NCI-H2196 (cell line): ENCODE results near the gene BAZ2B.
"Not testable (repeated sequence)": the region's sequence is repeated elsewhere in the genome, so short reads cannot be mapped to it uniquely, and the experiment has no call there.

ENCODE experiments used
- DNase-seq: peaks from one replicate; lab custom pipeline; 2025; ENCODE audit not compliant: unreplicated experiment; lab: John Stamatoyannopoulos, UW

Gene BAZ2B

DNA sequence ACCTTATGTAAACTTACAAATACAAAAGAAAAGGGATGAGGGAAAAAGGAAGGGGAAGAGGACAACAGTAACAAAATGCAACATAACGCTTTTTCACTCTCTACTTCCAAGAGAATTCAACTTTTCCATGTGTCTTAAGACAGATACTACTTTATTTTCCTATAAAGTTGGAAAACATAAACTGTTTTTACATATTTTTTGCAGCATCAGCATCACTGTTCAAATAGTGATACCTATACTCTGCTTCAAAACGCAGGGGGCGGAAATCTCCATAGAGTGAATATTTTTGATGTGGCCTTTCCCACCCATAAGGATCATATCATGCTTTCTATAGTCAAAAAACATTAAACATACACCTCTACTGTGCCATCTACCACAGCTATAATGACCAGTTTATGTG, 77.5 kb downstream of the BAZ2B start:
- no peak for DNase-seq

DNA sequence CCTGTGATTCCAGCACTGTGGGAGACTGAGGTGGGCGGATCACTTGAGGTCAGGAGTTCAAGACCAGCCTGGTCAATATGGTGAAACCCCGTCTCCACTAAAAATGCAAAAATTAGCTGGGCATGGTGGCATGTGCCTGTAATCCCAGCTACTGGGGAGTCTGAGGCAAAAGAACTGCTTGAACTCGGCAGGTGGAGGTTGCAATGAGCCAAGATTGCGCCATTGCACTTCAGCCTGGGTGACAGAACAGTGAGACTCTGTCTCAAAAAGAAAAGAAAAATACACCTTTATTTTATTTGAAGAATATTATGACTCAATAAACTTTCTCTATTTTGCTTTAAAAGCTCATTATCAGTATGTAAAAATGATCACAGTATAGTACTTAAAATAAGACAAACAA, 81.1 kb downstream of the BAZ2B start:
- not testable (repeated sequence) for DNase-seq

DNA sequence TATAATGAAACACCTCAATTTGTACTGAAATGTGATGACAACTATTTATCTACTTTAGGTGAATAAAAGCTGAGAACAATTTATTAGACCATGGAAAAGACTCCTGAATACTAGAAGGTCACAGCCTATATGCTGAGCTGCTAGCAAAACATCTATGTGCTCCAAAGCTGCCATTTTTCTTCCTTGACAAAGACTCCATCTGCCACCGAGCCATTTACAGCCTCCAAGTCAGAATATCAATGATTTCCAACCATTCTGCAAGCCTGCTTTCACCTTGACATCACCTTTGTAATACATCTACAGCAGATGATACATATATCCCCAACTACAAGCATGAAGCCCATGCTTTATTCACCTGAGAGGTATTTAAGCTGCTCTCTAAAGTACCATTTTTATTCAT, 84.9 kb downstream of the BAZ2B start:
- no peak for DNase-seq

DNA sequence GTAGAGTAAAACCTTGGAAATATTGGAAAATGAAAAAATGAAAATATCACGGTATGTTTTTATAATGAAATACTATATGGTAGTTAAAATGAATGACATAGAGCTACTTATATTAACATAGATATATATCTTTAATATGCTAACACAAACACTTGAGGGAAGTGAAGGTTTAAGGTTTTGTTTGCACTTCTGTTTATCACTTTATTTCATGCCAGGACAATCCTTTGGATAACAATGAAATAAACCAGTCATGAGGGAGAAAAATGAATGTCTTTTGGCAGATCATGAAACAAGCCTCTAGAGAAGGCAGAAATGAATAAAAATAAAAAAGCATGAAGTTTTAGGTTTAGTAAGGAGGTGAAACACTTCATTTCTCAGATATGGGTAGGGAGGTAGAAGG, 89.9 kb downstream of the BAZ2B start:
- DNase-seq: no peak

DNA sequence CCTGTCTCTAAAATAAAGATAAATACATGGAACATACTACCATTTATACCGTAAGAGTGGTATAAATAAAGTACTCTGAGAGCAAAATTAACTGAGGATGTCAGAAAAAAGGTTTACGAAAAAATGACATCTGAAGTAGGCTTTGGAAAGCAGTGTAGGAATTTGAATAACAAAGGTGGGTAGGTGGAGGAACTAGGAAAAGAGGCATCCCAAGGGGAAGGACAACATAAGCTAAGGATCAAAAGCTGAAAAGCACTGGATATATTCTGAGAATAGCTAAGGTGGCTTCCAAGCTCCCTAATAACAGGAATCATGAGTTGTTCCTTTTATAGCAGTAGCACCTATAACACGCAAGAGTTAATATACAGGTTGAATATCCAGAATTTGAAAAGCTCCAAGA, 91.3 kb downstream of the BAZ2B start:
- DNase-seq: no peak

DNA sequence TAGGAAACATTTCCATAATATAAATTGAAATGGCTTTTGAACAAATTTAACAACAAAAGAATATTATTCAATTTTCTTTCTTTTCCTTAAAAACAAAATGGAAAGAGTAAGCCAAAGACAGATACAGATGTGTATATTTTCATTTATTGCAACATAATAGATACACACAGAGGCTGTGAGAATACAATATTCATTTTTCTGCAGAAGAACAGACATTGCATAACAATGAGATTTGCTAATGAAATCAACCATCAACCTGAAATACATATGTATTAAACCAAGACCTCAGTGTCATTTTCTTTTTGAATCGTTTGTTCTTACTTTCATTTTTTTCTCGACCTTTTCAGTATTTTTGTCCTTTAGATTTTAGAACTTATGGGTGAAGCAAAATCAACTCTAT, 95.1 kb downstream of the BAZ2B start:
- DNase-seq: no peak

DNA sequence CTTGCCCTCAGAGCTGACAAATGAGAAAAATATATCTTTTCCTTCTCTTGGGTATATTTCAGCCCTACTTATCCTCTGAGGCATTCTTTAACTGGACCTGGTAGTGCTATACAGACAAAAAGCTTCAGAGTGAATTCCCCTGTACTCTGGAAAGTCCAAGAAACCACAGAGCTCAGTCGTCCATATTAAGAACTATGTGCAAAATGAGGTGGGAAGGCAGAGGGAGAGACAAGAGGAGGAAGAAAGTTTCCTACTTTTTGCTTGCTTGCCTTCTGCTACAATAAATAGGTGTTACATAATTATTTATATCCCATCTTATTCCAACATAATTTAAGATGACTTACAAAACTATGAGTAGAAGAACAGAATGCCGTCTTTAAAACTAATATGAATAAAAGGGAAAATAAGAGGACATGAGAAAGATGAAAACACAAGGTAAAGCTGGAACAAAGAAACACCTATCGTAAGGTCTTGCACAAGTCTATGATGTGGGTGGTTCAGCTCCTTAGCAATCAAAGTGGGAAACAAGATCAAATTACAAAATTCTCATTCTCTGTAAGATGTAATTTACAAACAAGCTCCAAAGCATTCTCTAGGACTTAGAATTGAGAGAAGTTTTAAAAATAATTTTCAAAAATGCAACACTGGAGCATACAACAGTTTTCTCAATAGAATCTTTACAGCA, 97.9 kb downstream of the BAZ2B start:
- DNase-seq: no peak

DNA sequence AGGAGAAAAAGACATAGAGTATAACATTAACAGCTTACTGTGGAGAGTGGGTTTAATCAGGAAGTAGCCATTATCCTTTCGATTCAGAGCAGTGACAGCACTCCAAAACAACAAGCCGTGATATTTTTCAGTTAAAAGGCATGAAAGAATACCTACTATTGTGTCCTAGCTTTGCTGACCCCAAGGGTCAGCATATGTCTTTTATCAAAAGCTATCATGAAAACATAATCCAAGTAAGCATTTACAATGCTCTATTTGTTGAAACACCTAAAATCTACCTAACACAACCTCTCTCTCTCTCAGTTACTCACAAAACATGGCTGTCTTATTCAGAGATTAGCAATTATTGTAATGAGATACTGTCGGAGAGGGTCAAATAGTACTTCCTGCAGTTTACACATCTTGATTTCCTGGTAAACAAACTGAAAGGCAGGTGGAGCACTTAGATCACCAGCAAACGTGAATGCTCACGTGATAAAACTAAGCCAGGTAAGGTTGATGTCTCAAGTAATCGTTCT, 100.0 kb downstream of the BAZ2B start:
- DNase-seq: peak; percentile 85

DNA sequence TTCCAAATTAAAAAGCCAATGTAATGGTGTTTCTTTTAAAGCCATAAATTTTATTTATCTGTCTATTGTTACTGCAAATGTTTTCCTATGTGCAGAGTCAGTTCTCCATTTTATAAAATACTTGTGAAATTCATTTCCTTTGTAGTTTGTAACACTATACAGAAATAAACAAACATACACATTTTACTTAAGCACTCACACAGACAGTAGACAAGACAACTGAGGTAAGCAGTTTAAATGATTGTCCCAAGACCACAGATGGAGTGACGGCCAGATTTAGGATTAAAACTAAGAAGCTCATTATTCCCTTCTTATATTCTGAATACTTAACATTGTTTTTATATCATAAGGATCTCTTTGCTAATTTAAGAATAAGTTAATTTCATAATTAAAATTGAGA, 100.9 kb downstream of the BAZ2B start:
- no peak for DNase-seq

DNA sequence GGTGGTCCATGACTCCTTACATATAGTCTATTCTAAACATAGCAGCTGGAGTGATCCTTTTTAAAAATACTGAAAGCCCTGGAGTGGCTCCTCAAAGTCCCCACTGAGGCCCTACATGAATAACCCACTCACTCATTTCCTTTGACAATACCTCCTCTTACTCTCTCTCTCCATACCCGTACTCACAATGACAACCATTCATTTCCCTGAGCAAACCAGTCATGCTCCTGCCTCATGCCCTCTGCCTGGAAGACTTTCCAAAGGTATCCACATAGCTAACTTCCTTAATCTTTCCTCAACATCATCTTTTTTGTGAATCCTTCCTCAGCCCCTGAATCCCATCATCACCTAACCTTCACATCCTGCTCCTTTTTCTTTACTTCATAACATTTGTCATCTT, 102.6 kb downstream of the BAZ2B start:
- DNase-seq: no peak

DNA sequence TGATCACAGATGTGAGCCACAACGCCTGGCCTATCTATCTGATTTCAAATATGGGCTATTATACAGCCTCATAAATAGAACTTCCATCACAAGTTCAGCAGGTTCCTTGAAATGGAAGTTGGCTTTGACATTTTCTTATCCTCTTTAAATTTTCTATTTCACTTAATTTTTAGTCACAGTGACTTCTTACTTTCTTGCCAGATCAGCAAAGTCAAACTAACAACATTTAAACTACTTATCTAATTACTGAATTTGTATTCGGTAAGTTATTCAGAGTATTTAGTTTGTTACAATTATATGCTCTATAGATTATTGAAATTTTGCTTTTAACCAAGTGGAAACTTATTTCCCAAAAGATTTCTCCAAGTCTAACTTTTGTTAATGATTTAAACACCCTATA, 108.2 kb downstream of the BAZ2B start:
- DNase-seq: no peak

DNA sequence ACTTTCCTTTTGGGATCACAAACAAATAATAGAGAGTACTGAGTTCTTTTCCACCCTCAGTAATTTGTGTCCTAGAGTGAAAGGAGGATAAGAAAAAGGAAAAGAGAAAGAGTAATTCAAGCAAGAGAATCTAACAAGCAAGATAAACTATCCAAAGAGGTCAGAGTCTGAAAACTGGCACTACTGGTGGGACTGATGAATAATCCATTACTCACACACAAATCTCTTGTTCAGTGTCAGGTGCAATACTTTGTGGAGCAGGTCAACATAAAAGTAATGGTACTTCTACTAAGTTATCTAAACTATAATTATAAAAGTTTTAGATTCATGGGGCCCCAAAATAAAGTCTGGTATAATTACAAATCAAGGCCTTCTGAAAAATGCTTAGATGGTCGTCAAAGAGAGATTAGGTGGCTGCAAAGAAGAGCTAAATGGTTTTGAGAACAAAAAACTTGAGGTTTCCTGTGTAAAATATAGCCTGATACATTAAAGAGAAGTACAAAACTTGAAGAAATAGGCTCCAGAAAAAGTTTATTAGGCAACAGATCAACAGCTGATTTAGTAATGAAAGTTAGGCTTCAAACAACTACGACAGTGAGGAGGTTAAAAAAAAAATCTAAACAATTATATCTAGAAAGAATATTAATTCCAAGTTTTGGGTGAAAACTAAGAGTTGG, 109.4 kb downstream of the BAZ2B start:
- DNase-seq: no peak

DNA sequence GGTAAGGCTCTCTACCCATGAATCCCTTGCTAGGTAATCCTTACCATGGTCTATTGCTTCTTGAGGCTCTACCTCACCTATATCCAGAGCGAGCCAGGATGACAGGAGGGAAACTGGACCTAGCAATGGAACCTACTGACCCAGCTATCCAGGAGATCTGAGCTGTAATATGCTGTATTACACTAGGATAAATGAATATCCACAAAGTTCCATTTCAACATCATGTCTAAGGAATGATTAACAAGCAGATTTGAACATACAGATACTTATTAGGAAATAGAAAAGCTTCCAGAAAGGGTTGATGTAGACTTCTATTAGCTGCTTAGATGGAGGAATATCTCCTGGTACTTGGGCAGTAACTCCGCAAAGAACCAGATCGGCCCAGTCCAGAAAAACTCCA, 110.1 kb downstream of the BAZ2B start:
- no peak for DNase-seq

DNA sequence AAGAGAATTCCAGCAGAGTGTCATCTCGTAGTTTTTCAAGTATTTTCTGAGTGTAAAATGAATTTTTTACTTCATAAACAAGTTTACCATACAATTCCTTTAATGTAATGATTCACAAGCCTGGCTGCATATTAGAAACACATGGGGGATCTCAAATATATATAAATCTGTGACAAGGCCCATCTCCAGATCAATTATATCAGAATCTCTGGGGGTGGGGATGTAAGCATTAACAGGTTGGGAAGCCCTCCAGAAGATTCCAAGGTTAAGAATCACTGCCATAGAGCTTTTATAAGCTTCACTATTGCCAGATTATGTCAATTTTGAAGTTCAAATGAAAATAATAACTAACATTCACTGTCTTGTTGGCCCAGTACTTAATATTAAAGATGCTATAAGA, 111.2 kb downstream of the BAZ2B start:
- DNase-seq: no peak

DNA sequence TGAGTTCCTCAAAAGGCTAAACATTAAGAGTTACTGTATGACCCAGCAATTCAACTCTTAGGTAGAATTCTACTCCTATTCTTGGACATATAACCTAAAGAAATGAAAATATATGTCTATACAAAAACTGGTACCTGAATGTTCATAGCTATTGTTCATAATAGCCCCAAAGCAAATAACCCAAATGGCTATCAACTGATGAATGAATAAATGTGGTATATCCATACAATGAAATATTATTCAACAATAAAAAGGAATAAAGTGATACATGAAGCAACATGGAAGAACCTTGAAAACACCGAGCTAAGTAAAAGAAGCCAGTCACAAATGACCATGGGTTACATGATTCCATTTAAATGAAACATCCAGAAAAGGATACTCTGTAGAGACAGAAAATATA, 114.6 kb downstream of the BAZ2B start:
- DNase-seq: no peak

DNA sequence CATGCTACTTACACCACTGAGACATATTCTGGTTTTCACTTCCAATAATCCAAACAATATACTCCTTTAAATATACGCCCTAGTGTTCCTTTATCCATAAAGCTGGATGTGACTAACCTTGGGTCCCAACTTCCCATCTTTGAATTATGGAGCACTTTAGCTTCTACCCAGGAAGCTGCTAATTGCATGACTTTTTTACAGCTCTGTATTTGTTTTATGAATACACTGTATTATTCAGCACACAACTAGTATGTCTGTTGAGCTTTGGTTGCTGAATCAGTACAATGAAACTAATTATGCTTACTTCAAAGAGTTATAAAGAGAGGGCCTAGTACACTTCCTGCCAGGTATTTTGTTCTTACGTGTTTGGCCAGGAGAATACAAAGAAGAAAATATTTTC, 118.5 kb downstream of the BAZ2B start:
- DNase-seq: no peak

DNA sequence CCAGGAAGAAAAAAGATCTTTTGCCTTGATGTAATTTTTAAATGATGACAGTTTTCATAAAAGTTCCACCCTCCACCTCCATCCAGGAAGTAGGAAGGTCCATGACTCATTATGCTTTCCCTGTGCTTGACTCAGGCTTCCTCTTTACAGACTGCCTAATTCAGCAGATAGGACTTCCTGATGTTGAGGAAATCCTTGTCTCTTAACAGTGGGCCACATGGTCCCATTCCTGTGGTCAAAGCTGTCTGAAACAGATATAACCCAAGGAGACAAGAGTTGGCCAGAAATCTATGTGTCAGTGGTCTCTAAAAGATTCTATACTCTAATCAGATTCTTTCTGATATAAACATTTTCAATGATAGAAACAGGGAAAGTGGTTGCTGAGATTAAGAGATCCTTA, 119.1 kb downstream of the BAZ2B start:
- DNase-seq: no peak

DNA sequence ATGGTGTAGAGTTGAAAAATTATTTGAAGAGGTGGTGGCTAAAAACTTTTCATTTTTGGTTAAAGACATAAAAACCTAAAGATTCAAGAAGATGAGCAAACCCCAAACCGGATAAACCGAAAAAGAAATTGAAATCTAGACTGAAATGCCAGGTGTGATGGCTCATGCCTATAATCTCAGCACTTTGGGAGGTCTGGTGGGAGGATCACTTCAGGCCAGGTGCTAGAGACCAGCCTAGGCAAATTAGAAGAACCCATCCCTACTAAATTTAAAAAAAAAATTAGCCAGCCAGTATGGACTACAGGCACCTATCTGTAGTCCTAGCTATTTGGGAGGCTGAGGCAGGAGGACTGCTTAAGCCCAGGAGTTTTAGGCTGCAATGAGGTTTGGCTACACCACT, 126.9 kb downstream of the BAZ2B start:
- DNase-seq: no peak

DNA sequence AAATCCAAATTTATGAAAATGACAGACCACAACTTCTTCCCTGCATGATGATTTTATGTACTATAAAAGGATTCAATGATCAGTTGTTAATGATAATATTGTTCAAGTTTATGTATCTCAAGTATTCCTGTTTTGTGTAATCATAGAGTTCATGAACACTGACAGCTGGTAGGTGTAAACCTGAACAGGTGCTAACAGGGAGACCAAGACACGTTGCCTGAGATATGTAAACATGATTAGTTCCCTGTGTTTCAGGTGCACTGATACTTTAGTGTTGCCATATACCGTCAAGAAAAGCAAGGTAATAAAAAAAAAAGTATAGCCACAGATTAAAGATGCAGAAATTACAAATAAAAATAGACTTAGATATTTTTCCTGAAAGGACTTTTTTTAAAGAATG, 131.8 kb downstream of the BAZ2B start:
- DNase-seq: peak; percentile 28

DNA sequence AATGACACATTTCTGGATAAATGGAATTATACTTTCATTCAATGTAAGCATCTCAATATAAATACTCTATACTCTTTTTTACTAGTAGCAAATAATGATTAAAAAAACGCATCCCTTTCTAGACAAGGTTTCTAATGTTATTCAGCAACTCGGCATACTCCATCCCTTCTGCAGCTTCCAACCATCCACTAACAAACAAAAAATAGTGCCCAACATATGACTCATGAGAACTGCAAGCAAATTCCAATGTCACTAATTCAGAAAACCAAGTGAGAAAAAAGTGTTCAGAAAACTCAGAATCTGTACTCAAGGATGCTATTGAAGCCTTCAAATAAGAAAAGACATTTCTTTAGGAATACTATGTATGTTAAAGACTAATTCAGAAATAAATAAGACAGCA, 140.0 kb downstream of the BAZ2B start:
- no peak for DNase-seq

DNA sequence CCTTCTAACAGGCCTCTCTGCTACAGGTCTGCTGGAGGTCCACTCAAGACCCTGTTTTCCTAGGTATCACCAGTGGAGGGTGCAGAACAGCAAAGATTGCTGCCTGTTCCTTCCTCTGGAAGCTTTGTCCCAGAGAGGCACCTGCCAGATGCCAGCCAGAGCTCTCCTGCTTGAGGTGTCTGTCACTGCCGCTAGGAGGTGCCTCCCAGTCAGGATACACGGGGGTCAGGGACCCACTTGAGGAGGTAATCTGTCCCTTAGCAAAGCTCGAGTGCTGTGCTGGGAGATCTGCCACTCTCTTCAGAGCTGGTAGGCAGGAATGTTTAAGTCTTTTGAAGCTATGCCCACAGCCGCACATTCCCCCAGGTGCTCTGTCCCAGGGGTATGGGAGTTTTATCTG, 140.6 kb downstream of the BAZ2B start:
- DNase-seq: no peak

DNA sequence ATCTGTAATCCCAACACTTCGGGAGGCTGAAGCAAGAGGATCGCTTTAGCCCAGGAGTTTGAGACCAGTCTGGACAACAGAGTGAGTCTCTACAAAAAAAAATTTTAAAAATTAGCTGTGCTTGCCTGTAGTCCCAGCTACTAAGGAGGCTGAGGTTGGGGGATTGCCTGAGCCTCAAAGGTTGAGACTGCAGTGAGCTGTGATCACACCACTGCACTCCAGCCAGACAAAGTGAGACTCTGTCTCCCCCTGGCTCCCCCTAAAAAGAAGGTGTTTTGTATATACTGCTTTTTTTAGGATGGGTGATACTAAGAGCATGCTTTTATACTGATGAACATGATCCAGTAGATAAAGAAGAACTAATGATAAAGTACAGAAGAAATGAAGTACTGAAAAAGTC, 145.0 kb downstream of the BAZ2B start:
- DNase-seq: no peak

DNA sequence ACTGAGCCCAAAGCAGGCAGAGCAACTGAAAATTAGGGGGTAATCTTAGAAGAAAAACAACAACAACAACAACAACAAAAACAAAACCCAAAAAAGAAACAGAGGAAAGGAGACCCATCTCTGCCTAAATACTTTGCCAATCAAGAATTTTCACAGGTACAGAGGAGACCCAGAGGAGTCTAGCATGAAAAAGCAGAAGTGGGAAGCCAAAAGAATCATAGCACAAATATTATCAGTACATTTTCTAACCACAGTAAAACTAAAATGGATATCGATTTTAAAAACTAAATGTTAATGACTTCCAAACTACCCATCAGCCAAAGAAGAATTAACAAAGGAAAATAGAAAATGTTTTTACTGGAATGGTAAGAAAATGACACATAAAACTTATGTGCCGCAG, 148.1 kb downstream of the BAZ2B start:
- no peak for DNase-seq
